SK-N-SH (cell line): ENCODE data around the gene CBLN4. TPM values are rescaled to one million over a fixed set of nuclear protein-coding genes. Genes with fewer than 3 reads are reported as not detected.

ENCODE experiments used
- CTCF ChIA-PET: fragments of 300-600, 350-600 bp; formaldehyde crosslinking; extraction: SDS; loops from one replicate; lab custom pipeline; 2021; lab: Yijun Ruan, JAX
- POLR2A ChIA-PET: fragments of 350-600 bp; sonication (Branson Sonifier 250); formaldehyde crosslinking; extraction: SDS; loops from one replicate; lab custom pipeline; 2020; ENCODE audit warnings: antibody characterized with exemption, inconsistent platforms; lab: Yijun Ruan, JAX
- DNase-seq: peaks from one replicate; pipeline ENCODE4 v3.0.0; 2012
- H2AFZ ChIP-seq: fragments of 200-600 bp; sonication (generic); 2 replicates; pipeline ENCODE4 v1.8.1; 2016; ENCODE audit warnings: antibody characterized with exemption, mild to moderate bottlenecking, low read depth
- H3F3A ChIP-seq: fragments of 200-600 bp; sonication (generic); replicated peaks from 2 replicates; pipeline ENCODE3; 2016; ENCODE audit warnings: antibody characterized with exemption, mild to moderate bottlenecking; ENCODE audit not compliant: insufficient read depth
- H3K27ac ChIP-seq, 2 experiments: fragments of 200-500 bp in 1 of 2; fragments of 200-600 bp in 1 of 2; sonication (Bioruptor generic) in 1 of 2; sonication (generic), shearing (Covaris generic) in 1 of 2; 2 replicates each; pipeline versions ENCODE4 v1.5.1 to v1.6.1; 2014 to 2016; ENCODE audit warnings: low read depth in 2 of 2, inconsistent platforms in 1 of 2, low read length in 1 of 2, mild to moderate bottlenecking in 1 of 2, mixed read lengths in 1 of 2
- H3K27me3 ChIP-seq: fragments of 200-600 bp; sonication (generic), shearing (Covaris generic); 2 replicates; pipeline ENCODE4 v1.6.1; 2016; ENCODE audit warnings: mixed run types; ENCODE audit not compliant: insufficient read depth
- H3K36me3 ChIP-seq, 2 experiments: fragments of 200-500 bp in 1 of 2; fragments of 200-600 bp in 1 of 2; sonication (Bioruptor generic) in 1 of 2; sonication (generic) in 1 of 2; replicated peaks in 1 of 2; 2 replicates each; pipeline versions ENCODE3 to v1.5.1; 2014 to 2016; ENCODE audit warnings: low read length in 1 of 2, mild to moderate bottlenecking in 1 of 2; ENCODE audit not compliant: insufficient read depth in 2 of 2, control insufficient read depth in 1 of 2
- H3K4me1 ChIP-seq, 2 experiments: fragments of 200-500 bp in 1 of 2; fragments of 200-600 bp in 1 of 2; sonication (Bioruptor generic) in 1 of 2; sonication (generic), shearing (Covaris generic) in 1 of 2; 2 replicates each; pipeline versions ENCODE4 v1.5.1 to v1.6.1; 2014 to 2016; ENCODE audit warnings: low read depth in 1 of 2, low read length in 1 of 2, mixed run types in 1 of 2; ENCODE audit not compliant: insufficient read depth in 2 of 2, control insufficient read depth in 1 of 2
- H3K4me2 ChIP-seq: fragments of 200-600 bp; sonication (generic), shearing (Covaris generic); 2 replicates; pipeline ENCODE4 v1.6.1; 2017; ENCODE audit warnings: mixed run types
- H3K4me3 ChIP-seq, 2 experiments: fragments of 200-500 bp in 1 of 2; fragments of 200-600 bp in 1 of 2; sonication (Bioruptor generic) in 1 of 2; sonication (generic), shearing (Covaris generic) in 1 of 2; 2 replicates each; pipeline versions ENCODE4 v1.5.1 to v1.8.1; 2014 to 2016; ENCODE audit warnings: low read depth in 2 of 2, inconsistent platforms in 1 of 2, low read length in 1 of 2, mild to moderate bottlenecking in 1 of 2, mixed read lengths in 1 of 2, moderate library complexity in 1 of 2
- H3K79me2 ChIP-seq: fragments of 200-600 bp; sonication (generic); 2 replicates; pipeline ENCODE4 v1.8.1; 2017; ENCODE audit warnings: mild to moderate bottlenecking; ENCODE audit not compliant: insufficient read depth
- H3K9ac ChIP-seq: fragments of 200-600 bp; sonication (generic); 2 replicates; pipeline ENCODE4 v1.6.1; 2017; ENCODE audit warnings: mixed run types
- H3K9me2 ChIP-seq: fragments of 200-600 bp; sonication (generic); 2 replicates; pipeline ENCODE4 v1.6.1; 2017; ENCODE audit warnings: mixed run types
- H3K9me3 ChIP-seq: fragments of 200-600 bp; sonication (generic); 2 replicates; pipeline ENCODE4 v1.6.1; 2017; ENCODE audit warnings: mixed run types, mild to moderate bottlenecking, moderate library complexity
- H4K20me1 ChIP-seq: fragments of 200-600 bp; sonication (generic); 2 replicates; pipeline ENCODE4 v1.6.1; 2017; ENCODE audit warnings: mild to moderate bottlenecking, mixed run types; ENCODE audit not compliant: insufficient read depth
- EZH2phosphoT487 ChIP-seq: fragments of 200-600 bp; sonication (generic); IDR thresholded peaks from 2 replicates; pipeline ENCODE4 v1.6.1; 2017; ENCODE audit warnings: low read depth, mixed run types, mild to moderate bottlenecking, antibody characterized with exemption, moderate library complexity, borderline replicate concordance
- FOSL2 ChIP-seq: IDR thresholded peaks from 2 replicates; pipeline ENCODE4 v1.4.0; 2012; ENCODE audit warnings: low read depth, mild to moderate bottlenecking, moderate library complexity, borderline replicate concordance
- FOXM1 ChIP-seq: IDR thresholded peaks from 2 replicates; pipeline ENCODE4 v1.4.0; 2012; ENCODE audit warnings: low read depth, mild to moderate bottlenecking
- GABPA ChIP-seq: IDR thresholded peaks from 2 replicates; pipeline ENCODE4 v1.4.0; 2012; ENCODE audit warnings: low read depth, mild to moderate bottlenecking
- JUND ChIP-seq: IDR thresholded peaks from 2 replicates; pipeline ENCODE4 v1.4.0; 2012
- MAX ChIP-seq: IDR thresholded peaks from 2 replicates; pipeline ENCODE4 v1.4.0; 2012; ENCODE audit warnings: low read depth
- MXI1 ChIP-seq: IDR thresholded peaks from 2 replicates; pipeline ENCODE4 v1.6.1; 2012; ENCODE audit warnings: mild to moderate bottlenecking, low read depth, low read length, improper control_type of control experiment
- NFIC ChIP-seq: IDR thresholded peaks from 2 replicates; pipeline ENCODE4 v1.4.0; 2012; ENCODE audit warnings: borderline replicate concordance
- PBX3 ChIP-seq: IDR thresholded peaks from 2 replicates; pipeline ENCODE4; 2012
- RAD21 ChIP-seq: IDR thresholded peaks from 2 replicates; pipeline ENCODE4 v1.6.1; 2012; ENCODE audit warnings: mild to moderate bottlenecking, low read length
- RCOR1 ChIP-seq: fragments of 150-350 bp; IDR thresholded peaks from 2 replicates; pipeline ENCODE4 v1.6.1; 2017; ENCODE audit warnings: antibody characterized with exemption, low read length
- REST ChIP-seq: IDR thresholded peaks from 2 replicates; pipeline ENCODE4 v1.6.1; 2012; ENCODE audit warnings: mild to moderate bottlenecking, low read depth, low read length, moderate library complexity
- RFX5 ChIP-seq: IDR thresholded peaks from 2 replicates; pipeline ENCODE4 v1.6.1; 2012; ENCODE audit warnings: mild to moderate bottlenecking, improper control_type of control experiment, low read length
- RXRA ChIP-seq: IDR thresholded peaks from 2 replicates; pipeline ENCODE4 v1.4.0; 2012; ENCODE audit warnings: low read depth, mild to moderate bottlenecking, borderline replicate concordance
- TAF1 ChIP-seq: IDR thresholded peaks from 2 replicates; pipeline ENCODE4 v1.6.1; 2012; ENCODE audit warnings: low read depth, mild to moderate bottlenecking, low read length, moderate library complexity, borderline replicate concordance
- ZBTB33 ChIP-seq: IDR thresholded peaks from 2 replicates; pipeline ENCODE4 v1.4.0; 2012; ENCODE audit warnings: low read depth, borderline replicate concordance
- WGBS: methylation state at CpG from one replicate; pipeline ENCODE4 v1.1.6; 2017; ENCODE audit warnings: low lambda C conversion rate; 5-methylcytosine and 5-hydroxymethylcytosine counted together
- polyA plus RNA-seq, 3 experiments: library from polyadenylated mRNA; depleted of rRNA; stranded (reverse); fragments of >200 nt; gene quantifications; 2 replicates each; pipeline ENCODE4 v1.2.3, GENCODE V29; 2012
- TF ChIP-seq, protein P1 (sequence below): fragments of 150-350 bp; IDR thresholded peaks from 2 replicates; pipeline ENCODE4 v1.6.1; 2017; ENCODE audit warnings: antibody characterized with exemption, low read length, low read depth, borderline replicate concordance

Gene CBLN4
- polyA plus RNA-seq, 1 of the 3 experiments (the other 2 are of a cell fraction), result not detected

GRCh38 chr20:55961376-55962330 lies 43.7 kb downstream of the CBLN4 start:
- Histone ChIP-seq H3K36me3 (no peaks in the 10 kb centered on the region), H3K4me1 (no peaks in the 10 kb centered on the region), H4K20me1 (no peaks in the 10 kb centered on the region), H3K9ac (no peak overlapping the region), H3K9me2 (no peaks in the 10 kb centered on the region), H3K4me2 (no peak overlapping the region), H3F3A (no peaks in the 10 kb centered on the region), H3K79me2 (no peaks in the 10 kb centered on the region), H3K27me3 (no peaks in the 10 kb centered on the region), H3K9me3 (no peaks in the 10 kb centered on the region), H3K27ac (no peak overlapping the region), H3K4me3 (no peak overlapping the region), H2AFZ (no peak overlapping the region)
- WGBS, result 28% methylated on average over 5 of the region's 5 CpGs
- POLR2A ChIA-PET, result no interaction called here
- no peak for DNase-seq
- no peak for TF ChIP-seq FOXM1
- TF ChIP-seq JUND, result no peak
- no peak for TF ChIP-seq RCOR1
- no peak for TF ChIP-seq RXRA
- TF ChIP-seq REST, result no peak
- no peak for TF ChIP-seq MAX
- TF ChIP-seq RFX5, result no peak
- TF ChIP-seq, protein P1, sequence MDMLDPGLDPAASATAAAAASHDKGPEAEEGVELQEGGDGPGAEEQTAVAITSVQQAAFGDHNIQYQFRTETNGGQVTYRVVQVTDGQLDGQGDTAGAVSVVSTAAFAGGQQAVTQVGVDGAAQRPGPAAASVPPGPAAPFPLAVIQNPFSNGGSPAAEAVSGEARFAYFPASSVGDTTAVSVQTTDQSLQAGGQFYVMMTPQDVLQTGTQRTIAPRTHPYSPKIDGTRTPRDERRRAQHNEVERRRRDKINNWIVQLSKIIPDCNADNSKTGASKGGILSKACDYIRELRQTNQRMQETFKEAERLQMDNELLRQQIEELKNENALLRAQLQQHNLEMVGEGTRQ, result no peak
- TF ChIP-seq MXI1, result no peak
- CTCF ChIA-PET, result no interaction called here

DNA sequence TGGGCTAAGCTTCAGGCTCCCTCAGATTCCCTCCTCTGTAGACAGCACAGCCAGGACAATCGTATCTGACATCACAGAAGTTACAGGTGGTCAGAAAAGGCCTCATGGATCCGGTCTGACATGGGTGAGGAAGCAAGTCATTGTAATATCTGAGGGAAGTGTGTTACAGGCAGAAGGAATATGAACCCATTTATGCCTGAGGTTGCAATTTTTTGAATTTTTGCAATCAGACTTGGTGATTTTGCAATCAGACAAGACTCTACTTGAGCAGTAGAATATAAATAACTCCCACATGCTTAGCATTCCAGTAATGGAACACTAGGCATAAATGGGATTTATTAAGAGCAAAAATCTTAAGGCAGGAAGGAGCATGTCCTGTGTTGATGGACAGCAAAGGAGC lies 52.1 kb downstream of the CBLN4 start:
- Histone ChIP-seq H3K9me2 (no peaks in the 10 kb centered on the region), H3K36me3 (no peaks in the 10 kb centered on the region), H3K4me2 (no peak overlapping the region), H3K4me3 (no peak overlapping the region), H2AFZ (no peak overlapping the region), H3K79me2 (no peaks in the 10 kb centered on the region), H3K27me3 (no peaks in the 10 kb centered on the region), H3K9ac (no peak overlapping the region), H3F3A (no peaks in the 10 kb centered on the region), H3K4me1 (no peaks in the 10 kb centered on the region), H3K9me3 (0 out of 2 replicates have a peak, but pooled peaks cover 7% of the 10 kb centered on the region), H4K20me1 (no peaks in the 10 kb centered on the region), H3K27ac (no peak overlapping the region)
- DNase-seq, result no peak
- POLR2A ChIA-PET, result no interaction called here
- CTCF ChIA-PET, result no interaction called here
- WGBS, result 10% methylated on average over 2 of the region's 2 CpGs
- TF ChIP-seq TAF1, result no peak
- TF ChIP-seq RCOR1, result no peak
- no peak for TF ChIP-seq GABPA
- no peak for TF ChIP-seq JUND
- TF ChIP-seq PBX3, result no peak
- TF ChIP-seq EZH2phosphoT487, result no peak
- TF ChIP-seq, protein P1, result no peak
- no peak for TF ChIP-seq RAD21
- TF ChIP-seq FOSL2, result no peak
- no peak for TF ChIP-seq ZBTB33
- no peak for TF ChIP-seq NFIC
